Smooth muscle cell (in vitro differentiated cells): ENCODE measurements around the gene SNORC. TPM values are rescaled to one million over a fixed set of nuclear protein-coding genes. Genes with fewer than 3 reads are reported as not detected.

Source experiments
- DNase-seq: peaks from one replicate; lab custom pipeline; 2025; ENCODE audit not compliant: unreplicated experiment; lab: John Stamatoyannopoulos, UW
- H2AFZ ChIP-seq: fragments of 200-600 bp; sonication (generic); 2 replicates; pipeline ENCODE4 v1.6.0; 2016; ENCODE audit warnings: antibody characterized with exemption, low read depth, mild to moderate bottlenecking
- H3F3A ChIP-seq: fragments of 200-600 bp; sonication (generic); 2 replicates; pipeline ENCODE4 v1.6.0; 2017; ENCODE audit warnings: antibody characterized with exemption, low read depth
- H3K27ac ChIP-seq: fragments of 200-600 bp; sonication (generic); 2 replicates; pipeline ENCODE4 v1.5.1; 2016; ENCODE audit warnings: low read depth, mild to moderate bottlenecking
- H3K27me3 ChIP-seq: fragments of 200-600 bp; sonication (generic); 2 replicates; pipeline ENCODE4 v1.6.1; 2016; ENCODE audit warnings: low read depth, mild to moderate bottlenecking
- H3K36me3 ChIP-seq: fragments of 200-600 bp; sonication (generic); 2 replicates; pipeline ENCODE4 v1.5.1; 2016; ENCODE audit warnings: low read depth
- H3K4me1 ChIP-seq: fragments of 200-600 bp; sonication (generic); 2 replicates; pipeline ENCODE4 v1.5.1; 2016; ENCODE audit warnings: low read depth
- H3K4me2 ChIP-seq: fragments of 200-600 bp; sonication (generic); 2 replicates; pipeline ENCODE4 v1.6.0; 2016; ENCODE audit warnings: mild to moderate bottlenecking
- H3K4me3 ChIP-seq: fragments of 200-600 bp; sonication (generic); 2 replicates; pipeline ENCODE4 v1.5.1; 2016; ENCODE audit warnings: mild to moderate bottlenecking
- H3K79me2 ChIP-seq: fragments of 200-600 bp; sonication (generic); 2 replicates; pipeline ENCODE4 v1.6.0; 2016; ENCODE audit warnings: low read depth, mild to moderate bottlenecking
- H3K9ac ChIP-seq: fragments of 200-600 bp; sonication (generic); 2 replicates; pipeline ENCODE4 v1.6.0; 2016; ENCODE audit warnings: low read depth
- H3K9me3 ChIP-seq: fragments of 200-600 bp; sonication (generic); replicated peaks from 2 replicates; pipeline ENCODE4 v1.5.1; 2016; ENCODE audit warnings: low read depth
- H4K20me1 ChIP-seq: fragments of 200-600 bp; sonication (generic); 2 replicates; pipeline ENCODE4 v1.6.0; 2016; ENCODE audit warnings: low read depth
- WGBS: methylation state at CpG from one replicate; pipeline ENCODE4 v1.1.7; 2016; ENCODE audit warnings: low lambda C conversion rate; 5-methylcytosine and 5-hydroxymethylcytosine counted together
- polyA plus RNA-seq: library from polyadenylated mRNA; unstranded; fragments of >200 nt; fragmentation: Nextera tagmentation; extraction: Ambion mirVana; gene quantifications from 2 replicates; pipeline ENCODE4 v1.2.1, GENCODE V29; 2016
- total RNA-seq: library from RNA; depleted of rRNA; stranded (reverse); fragments of >200 nt; gene quantifications from 2 replicates; pipeline ENCODE4 v1.2.3, GENCODE V29; 2014
- TF ChIP-seq, protein P1 (sequence below): fragments of 200-600 bp; sonication (generic); IDR thresholded peaks from 2 replicates; pipeline ENCODE4 v1.5.1; 2017; ENCODE audit warnings: borderline replicate concordance, mild to moderate bottlenecking, antibody characterized with exemption; ENCODE audit not compliant: insufficient read depth, poor library complexity, severe bottlenecking

The SNORC gene
- total and polyA plus RNA-seq, 2 experiments from 2014 or later = 0.18 to 0.78 TPM

GRCh38 chr2:232839411-232840079, 30.5 kb upstream of the SNORC start:
- Histone ChIP-seq H3K36me3 (peaks cover 8% of the 10 kb centered on the region), H3K9ac (no peak overlapping the region), H3F3A (no peaks in the 10 kb centered on the region), H4K20me1 (peaks cover 48% of the 10 kb centered on the region), H3K4me2 (no peak overlapping the region), H3K9me3 (no peaks in the 10 kb centered on the region), H2AFZ (no peak overlapping the region), H3K27me3 (no peaks in the 10 kb centered on the region), H3K4me1 (no peaks in the 10 kb centered on the region), H3K4me3 (no peak overlapping the region), H3K27ac (no peak overlapping the region), H3K79me2 (no peaks in the 10 kb centered on the region)
- DNase-seq = no peak
- WGBS = 95% methylated on average over 9 of the region's 9 CpGs
- TF ChIP-seq, protein P1, sequence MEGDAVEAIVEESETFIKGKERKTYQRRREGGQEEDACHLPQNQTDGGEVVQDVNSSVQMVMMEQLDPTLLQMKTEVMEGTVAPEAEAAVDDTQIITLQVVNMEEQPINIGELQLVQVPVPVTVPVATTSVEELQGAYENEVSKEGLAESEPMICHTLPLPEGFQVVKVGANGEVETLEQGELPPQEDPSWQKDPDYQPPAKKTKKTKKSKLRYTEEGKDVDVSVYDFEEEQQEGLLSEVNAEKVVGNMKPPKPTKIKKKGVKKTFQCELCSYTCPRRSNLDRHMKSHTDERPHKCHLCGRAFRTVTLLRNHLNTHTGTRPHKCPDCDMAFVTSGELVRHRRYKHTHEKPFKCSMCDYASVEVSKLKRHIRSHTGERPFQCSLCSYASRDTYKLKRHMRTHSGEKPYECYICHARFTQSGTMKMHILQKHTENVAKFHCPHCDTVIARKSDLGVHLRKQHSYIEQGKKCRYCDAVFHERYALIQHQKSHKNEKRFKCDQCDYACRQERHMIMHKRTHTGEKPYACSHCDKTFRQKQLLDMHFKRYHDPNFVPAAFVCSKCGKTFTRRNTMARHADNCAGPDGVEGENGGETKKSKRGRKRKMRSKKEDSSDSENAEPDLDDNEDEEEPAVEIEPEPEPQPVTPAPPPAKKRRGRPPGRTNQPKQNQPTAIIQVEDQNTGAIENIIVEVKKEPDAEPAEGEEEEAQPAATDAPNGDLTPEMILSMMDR = no peak

DNA sequence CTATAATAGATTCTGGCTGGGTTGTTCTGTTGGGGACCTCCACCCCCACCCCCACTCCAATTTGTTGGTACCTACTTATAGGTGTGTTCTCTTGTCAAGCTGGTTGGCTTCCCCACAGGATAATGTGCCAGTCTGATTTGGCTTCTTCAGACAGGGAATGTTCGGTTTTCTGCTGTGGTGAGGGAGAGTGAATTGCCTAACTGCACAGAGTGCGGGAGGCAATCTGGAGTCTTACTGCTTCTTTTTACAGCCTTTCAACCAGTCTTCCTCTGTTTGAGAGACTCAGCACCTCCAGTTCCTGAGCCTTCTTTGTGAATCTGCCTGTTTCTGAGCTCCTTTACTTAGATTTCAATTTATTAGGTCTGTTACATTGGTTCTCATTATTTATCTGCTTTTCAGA, 27.4 kb upstream of the SNORC start:
- no peak overlapping the region for H2AFZ ChIP-seq
- TF ChIP-seq, protein P1 = no peak
- peak overlapping the region; percentile 10 for H3K27ac ChIP-seq
- no peak overlapping the region for H3K9ac ChIP-seq
- H3F3A ChIP-seq = no peaks in the 10 kb centered on the region
- H3K79me2 ChIP-seq = no peaks in the 10 kb centered on the region
- no peaks in the 10 kb centered on the region for H3K9me3 ChIP-seq
- H3K4me3 ChIP-seq = no peak overlapping the region
- no peaks in the 10 kb centered on the region for H3K4me1 ChIP-seq
- peaks cover 33% of the 10 kb centered on the region for H4K20me1 ChIP-seq
- H3K4me2 ChIP-seq = no peak overlapping the region
- 12% methylated on average over 2 of the region's 2 CpGs for WGBS
- peaks cover 31% of the 10 kb centered on the region for H3K36me3 ChIP-seq
- H3K27me3 ChIP-seq = no peaks in the 10 kb centered on the region
- DNase-seq = no peak

- Histone ChIP-seq H2AFZ (no peak overlapping the region), H3K4me2 (no peak overlapping the region), H3K36me3 (peaks cover 34% of the 10 kb centered on the region), H4K20me1 (peaks cover 21% of the 10 kb centered on the region), H3K79me2 (no peaks in the 10 kb centered on the region), H3K9me3 (no peaks in the 10 kb centered on the region), H3F3A (peaks cover 4% of the 10 kb centered on the region), H3K4me1 (no peaks in the 10 kb centered on the region), H3K27me3 (no peaks in the 10 kb centered on the region), H3K27ac (no peak overlapping the region), H3K9ac (no peak overlapping the region), H3K4me3 (no peak overlapping the region)
- no peak for DNase-seq
- WGBS = 93% methylated on average over 3 of the region's 3 CpGs
- TF ChIP-seq, protein P1 = peak; percentile 8
Observed at GRCh38 chr2:232843834-232844233, 26.2 kb upstream of the SNORC start.

- Histone ChIP-seq H3K9me3 (no peaks in the 10 kb centered on the region), H3K36me3 (peaks cover 28% of the 10 kb centered on the region), H4K20me1 (peaks cover 13% of the 10 kb centered on the region), H3K27ac (no peak overlapping the region), H3K4me3 (no peak overlapping the region), H3K79me2 (no peaks in the 10 kb centered on the region), H3K27me3 (no peaks in the 10 kb centered on the region), H3K9ac (no peak overlapping the region), H2AFZ (no peak overlapping the region), H3K4me2 (no peak overlapping the region), H3F3A (peaks cover 6% of the 10 kb centered on the region), H3K4me1 (no peaks in the 10 kb centered on the region)
- TF ChIP-seq, protein P1 = no peak
- DNase-seq = no peak
Observed at GRCh38 chr2:232846055-232846454, 24.0 kb upstream of the SNORC start.
